8988T (cell line): ENCODE data around the gene OGDH.
"Not testable (repeated sequence)": the region's sequence is repeated elsewhere in the genome, so short reads cannot be mapped to it uniquely, and the experiment has no call there.

Experiments
- DNase-seq: peaks from one replicate; pipeline ENCODE4 v3.0.0; 2011

The OGDH gene

DNA sequence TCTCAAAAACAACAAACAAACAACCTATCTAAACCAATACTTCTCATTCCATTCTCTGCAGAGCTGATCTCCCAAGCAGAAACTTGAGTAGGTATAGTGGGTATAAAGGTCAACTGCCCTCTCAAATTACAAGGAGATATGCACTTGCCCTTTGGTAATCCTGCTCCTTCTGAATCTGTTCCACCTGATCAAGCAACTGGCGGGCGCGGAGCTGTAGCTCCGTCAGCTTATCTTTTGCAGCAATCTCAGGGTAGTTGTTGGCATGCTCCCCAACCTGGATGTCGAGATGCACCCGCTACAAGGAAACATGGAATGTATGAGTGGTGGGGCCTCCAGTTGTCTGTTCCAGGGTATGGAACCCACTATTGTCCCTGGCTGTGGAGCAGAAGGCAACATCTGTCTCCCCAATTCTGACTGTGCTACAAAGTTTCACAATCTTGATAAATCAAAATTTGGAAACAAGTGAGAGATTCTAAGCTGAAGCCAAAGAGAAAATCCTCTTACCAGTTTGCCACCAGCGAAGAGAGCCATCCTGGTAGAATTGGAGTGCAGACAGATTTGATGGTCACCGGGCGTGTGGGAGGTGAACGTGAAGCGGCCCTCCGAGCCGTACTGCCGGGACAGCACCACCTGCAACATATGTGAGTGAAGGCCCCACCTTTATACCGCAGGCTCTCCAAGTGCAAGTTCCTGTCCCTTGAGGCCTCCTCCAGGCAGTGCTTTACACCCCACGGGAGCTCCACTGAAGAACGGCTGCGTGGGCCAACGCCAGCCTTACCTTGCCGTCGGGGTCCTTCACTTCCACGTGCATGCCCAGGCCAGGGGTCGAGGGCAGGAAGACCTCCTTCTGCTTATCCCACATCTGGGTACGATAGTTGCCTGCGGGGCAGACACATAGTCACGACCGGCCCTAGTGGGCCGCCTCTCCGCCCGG lies 25.2 kb upstream of the OGDH start:
- DNase-seq, result no peak

DNA sequence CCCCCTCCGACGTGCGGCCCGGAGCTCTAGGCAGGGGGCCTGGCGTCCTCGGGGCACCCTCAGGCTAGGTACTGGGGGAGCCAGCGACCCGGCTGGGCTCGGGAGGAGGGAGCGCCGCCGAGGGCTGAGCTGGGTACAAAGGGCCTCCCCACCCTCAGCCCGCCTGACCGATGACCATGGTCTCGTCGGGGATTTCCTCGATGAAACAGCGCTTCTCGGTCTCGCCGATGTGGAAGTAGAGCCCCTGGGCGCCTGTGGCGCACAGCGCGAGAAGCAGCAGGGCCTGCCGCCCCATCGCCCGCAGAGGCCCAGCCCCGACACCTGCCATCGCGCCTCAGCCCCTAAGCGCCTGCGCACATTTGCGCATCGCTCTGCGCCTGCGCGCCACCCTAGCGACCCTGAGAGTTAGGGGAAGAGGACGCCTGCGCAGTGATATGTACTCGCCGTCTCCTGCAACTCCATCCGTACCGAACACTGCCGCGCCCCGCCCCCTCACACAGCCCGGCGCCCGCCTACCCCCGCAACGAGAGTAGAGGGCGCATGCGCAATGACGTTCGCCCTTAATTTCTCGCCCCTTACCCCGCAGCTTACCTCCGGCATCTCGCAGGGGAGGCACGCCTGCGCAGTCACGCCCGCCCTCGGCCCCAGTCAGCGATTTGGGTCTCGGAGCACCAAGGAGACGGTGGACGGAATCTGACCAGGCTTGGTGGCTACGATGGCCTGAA lies 24.4 kb upstream of the OGDH start, which contains the start of gene TMED4:
Gene TMED4 (minus strand): TSS at position 353 of the 725 bp plus-strand sequence. CDS start 25 bp downstream, at position 328.
- DNase-seq, result peak; percentile 93

DNA sequence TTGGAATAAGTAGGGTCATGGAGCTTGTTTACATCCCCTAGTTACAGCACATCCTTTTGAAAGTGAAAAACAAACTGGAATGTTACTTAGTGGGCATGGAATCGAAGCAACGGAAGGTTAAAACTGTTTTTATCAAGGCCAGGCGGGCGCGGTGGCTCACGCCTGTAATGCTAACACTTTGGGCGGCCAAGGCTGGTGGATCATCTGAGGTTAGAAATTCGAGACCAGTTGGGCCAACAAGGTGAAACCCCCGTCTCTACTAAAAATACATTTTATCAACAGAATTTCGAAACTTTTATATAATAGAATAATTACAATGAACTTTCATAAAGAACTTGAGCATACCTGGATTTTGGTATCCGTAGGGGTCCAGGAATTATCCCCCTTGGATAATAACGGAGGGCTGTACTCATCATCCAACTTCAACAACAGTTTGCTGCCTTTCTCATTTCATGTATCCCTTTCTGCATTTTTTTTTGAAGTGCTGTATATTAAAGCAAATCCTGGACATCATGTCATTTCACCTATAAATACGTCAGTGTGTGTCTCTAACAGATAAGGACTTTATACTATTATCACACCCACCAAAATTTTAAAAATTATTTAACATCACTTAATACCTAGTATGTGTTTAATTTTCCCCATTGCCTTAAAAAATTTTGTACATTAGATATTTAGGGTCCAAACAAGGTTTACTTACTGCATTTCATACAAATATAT lies 23.1 kb upstream of the OGDH start:
- DNase-seq, result no peak

DNA sequence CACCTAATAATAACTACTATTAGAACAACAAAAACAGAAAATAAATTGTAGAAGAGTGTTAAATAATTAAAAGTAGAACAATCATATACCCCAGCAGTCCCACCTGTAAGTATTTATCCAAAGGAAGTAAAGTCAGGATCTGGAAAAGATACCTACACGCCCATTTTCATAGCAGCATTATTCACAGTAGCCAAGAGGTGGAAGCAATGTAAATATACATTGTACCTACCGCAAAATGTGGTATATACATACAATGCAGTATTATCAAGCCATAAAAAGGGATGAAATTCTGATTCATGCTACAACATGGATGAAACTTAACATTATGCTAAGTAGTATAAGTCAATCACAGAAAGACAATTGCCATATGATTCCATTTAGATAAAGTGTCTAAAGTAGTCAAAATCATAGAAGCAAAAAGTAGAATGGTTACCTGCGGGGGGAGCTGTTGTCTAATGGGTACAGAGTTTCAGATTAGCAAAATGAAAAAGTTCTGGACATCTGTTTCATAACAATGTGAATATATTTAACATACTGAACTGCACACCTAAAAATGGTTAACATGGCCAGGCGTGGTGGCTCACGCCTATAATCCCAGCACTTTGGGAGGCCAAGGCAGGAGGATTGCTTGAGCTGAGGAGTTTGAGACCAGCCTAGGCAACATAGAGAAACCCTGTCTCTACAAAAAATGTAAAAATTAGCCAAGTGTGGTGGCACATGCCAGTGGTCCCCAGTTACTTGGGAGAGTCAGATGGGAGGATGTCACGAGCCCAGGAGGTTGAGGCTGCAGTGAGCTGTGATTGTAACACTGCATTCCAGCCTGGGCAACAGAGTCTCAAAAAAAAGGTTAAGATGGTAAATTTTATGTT lies 18.4 kb upstream of the OGDH start:
- no peak for DNase-seq

DNA sequence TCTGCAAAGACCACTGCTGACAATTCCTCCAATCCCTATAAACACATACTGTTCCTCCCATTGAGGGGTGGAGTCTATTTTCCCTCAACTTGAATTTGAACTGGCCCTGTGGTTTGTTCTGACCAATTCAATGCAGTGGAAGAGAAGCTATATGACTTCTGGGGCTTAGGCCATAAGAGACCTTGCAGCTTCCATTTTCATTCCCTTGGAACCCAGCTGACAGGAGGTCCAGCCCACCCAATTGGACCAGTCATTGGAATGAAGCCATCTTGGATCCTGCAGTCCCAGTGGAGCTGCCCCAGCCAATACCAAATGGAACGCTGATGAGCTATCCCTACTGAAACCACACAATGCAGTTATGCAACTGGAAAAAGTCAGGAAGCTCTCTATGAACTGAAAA lies 15.5 kb upstream of the OGDH start:
- no peak for DNase-seq

DNA sequence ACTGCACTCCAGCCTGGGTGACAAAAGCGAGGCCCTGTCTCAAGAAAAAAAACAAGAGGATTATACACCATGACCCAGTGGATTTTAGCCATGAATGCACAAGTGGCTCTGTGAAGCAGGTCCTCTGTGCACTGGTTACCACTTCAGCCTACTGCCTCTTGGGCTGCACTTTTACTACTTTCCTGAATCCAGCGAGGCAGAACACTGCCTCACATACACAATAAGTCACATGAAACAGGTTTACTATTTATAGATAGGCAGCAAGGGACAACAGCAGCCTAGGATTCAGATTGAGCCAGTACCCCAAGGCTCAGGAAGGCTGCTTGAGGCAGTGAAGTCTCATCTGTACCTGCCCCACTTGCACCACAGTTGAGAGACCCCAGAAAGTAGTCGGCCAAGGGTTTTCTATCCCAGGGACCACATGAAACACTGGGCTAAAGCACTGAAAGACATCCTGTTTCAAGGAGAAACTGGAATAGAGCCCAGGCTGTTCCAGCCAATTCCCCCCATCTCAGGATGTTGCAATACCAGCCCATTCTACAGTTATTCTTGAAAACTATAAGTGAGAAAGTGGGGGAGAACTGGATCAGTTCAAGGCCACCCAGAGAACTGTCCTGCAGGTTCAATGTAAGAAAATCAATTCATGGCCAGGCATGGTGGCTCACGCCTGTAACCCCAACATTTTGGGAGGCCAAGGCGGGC lies 10.3 kb upstream of the OGDH start:
- no peak for DNase-seq

DNA sequence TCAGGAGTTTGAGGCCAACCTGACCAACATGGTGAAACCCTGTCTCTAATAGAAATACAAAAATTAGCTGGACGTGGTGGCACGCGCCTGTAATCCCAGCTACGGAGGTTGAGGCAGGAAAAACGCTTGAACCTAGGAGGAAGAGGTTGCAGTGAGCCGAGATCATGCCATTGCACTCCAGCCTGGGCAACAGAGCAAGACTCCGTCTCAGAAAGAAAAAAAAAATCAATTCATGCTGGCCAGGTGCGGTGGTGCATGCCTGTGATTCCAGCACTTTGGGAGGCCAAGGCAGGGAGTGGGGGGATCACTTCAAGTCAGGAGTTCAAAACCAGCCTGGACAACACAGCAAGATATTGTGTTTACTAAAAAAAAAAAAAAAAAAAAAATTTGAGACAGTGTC lies 9.2 kb upstream of the OGDH start:
- not testable (repeated sequence) for DNase-seq

DNA sequence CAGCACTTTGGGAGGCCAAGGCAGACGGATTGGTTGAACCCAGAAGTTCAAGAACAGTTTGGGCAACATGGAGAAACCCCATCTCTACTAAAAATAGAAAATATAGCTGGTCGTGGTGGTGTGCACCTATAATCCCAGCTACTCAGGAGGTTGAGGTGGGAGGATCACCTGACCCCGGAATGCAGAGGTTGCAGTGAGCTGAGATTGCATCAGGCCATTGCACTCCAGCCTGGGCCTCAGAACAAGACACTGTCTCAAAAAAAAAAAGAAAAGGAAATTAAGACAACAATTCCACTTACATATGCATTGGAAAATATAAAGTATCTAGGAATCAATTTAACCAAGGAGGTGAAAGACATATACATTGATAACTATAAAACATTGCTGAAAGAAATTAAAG lies 7.2 kb upstream of the OGDH start:
- DNase-seq, result no peak

DNA sequence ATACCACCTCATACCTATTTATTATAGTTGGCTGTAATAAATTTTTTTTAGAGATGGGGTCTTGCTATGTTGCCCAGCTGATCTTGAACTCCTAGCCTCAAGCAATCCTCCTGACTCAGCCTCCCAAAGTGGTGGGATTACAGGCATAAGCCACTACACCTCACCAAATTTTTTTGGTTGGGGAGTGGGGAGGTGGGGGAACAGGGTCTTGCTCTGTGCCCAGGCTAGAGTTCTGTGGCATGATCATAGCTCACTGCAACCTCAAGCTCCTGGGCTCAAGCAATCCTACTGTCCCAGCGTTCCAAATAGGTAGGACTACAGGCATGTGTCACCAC lies 3.9 kb upstream of the OGDH start:
- DNase-seq, result no peak

DNA sequence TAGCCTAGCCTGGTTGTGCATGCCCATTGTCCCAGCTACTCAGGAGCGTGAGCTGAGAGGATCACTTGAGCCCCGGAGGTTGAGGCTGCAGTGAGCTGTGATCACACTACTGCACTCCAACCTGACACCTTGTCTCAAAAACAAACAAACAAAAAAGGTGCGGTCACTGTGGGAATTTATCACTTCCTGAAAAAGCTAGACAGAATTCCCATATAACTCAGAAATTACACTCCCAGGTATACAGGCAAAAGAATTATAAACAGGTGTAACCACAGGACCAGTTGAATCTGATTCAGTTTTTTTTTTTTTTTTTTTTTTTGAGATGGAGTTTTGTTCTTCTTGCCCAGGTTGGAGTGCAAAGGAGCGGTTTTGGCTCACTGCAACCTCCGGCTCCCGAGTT lies 3.2 kb upstream of the OGDH start:
- no peak for DNase-seq

DNA sequence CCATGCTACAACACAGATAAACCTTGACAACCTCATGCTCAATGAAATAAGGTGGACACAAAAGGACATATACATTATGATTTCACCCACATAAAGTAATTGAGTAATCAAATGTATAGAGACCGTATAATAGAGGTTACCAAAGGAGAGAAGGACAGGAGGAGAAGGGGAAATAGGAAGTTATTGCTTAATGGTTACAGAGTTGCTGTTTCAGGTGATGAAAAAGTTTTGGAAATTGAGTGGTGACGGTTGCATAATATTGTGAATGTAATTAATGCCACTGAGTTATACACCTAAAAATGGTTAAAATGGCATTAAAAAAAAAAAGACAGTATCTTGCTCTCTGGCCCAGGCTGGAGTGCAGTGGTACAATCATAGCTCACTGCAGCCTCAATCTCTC lies 1.5 kb upstream of the OGDH start:
- DNase-seq, result no peak

DNA sequence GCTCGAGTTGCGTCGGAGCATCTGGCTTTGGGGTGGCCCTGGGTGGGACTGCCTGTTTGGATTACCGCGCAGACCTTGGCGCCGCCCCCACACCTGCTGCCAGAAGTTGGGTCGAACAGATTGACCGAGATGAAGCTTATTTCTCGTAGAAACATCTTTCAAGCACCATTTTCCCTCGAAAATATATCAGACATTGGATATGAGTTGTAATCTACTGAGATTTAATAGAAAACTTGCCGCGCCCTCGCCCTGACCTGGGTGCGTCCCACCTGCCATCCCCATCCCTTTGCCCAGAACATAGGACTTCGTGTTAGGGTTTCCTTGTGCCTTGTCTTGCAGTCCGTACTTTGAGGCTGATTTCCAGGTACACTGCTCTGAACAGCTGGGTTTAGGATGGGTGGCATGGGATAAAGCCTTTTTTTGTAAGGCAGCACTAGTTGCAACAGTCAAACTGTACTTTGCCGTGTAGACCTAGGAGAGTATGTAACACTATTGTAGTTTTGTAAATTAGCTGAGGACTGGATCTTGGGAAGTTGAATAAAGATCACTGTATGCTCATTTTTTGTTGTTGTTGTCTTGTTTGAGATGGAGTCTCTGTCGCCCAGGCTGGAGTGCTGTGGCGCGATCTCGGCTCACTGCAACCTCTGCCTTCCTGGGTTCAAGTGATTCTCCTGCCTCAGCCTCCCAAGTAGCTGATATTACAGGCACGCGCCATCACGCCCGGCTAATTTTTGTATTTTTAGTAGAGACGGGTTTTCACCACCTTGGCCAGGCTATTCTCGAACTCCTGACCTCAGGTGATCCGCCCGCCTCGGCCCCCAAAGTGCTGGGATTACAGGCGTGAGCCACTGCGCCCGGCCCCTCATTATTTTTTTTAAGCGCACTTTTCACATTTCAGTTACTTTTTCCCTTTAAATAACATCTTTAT lies 978 bp downstream of the OGDH start:
- DNase-seq, result no peak

DNA sequence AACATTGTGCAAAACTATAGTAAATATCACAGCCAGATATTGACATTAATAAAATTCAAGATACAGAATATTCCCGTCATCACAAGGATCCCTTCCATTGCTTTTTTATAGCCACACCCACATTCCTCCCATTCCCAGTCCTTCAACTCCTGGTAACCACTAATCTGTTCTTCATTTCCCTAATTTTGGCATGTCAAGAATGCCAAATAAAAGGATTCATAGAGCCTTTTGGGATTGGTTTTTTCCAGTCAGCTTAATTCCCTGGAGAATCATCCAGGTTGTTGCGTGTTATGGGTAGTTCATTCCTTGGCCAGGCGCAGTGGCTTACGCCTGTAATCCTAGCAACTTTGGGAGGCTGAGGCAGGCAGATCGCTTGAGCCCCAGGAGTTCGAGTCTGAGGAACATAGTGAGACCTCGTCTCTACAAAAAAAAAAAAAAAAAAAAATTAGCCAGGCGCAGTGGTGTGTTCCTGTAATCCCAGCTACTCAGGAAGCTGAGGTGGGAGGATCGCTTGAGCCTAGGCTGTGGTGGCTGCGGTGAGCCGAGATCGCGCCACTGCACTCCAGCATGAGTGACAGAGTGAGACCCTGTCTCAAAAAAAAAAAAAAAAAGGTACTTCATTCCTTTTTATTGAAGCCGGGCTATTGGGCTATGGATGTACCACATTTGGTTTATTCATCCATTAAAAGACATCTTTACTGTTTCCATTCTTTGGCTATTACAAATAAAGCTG lies 2.7 kb downstream of the OGDH start:
- DNase-seq, result no peak

DNA sequence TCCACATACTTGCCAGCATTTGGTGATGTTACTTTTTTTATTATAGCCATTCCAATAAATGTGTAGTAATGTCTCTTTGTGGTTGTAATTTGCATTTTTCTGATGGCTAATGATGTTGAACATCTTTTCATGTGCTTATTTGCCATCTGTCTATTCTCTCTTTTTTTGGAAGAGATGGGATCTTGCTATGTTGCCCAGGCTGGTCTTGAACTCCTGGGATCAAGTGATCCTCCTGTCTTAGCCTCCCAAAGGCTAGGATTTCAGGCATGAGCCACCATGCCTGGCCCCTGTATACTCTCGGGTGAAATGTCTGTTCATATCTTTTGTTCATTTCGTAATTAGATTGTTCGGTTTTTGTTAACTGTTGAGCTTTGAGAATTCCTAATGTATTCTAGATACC lies 3.4 kb downstream of the OGDH start:
- no peak for DNase-seq

DNA sequence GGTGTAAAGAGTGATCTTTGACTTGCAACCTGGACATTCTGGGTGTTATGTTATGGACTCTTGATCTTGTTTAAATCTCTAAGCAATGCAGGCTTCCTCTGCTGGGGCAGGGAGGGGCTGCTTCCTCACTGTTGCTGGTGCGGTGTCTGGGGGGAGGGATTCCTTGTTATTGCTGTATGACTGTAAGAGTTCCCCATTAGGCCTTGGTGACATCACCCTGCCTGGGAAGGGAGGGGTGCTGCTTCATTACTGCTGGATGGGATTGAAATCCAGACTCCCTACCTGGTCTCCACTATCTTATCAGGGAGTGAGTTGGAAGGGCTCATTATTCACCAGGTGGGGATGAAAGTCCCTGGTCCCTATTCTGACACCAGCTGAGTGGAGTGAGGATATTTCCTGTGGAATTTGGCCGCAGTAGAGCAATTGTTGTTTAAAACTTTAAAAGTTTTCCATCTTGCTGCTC lies 8.8 kb downstream of the OGDH start:
- no peak for DNase-seq

DNA sequence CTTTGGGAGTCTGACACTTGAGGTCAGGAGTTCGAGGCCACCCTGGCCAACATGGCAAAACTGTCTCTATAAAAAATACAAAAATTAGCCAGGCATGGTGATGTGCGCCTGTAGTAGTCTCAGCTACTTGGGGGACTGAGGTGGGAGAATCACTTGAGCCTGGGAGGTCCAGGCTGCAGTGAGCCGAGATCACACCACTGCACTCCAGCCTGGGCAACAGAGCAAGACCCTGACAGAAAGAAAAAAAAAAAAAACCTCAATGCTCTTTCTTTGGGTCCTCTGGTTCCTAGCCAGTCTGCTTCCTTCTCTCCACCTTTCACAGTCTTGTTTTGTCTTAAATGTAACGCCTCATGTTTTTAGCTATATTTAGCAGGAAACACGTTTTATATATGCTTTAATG lies 9.4 kb downstream of the OGDH start:
- DNase-seq, result no peak

DNA sequence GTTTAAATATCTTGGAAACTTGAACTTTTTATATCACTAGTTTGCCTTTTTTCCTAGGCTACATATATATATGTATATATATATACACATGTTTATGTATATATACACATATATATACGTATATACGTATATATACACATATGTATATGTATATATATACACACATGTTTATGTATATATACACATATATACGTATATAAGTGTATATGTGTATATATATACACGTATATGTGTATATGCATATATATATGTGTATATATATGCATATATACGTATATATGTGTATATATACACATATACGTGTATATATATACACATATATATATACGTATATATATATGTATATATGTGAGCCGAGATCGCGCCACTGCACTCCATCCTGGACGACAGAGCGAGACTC lies 10.1 kb downstream of the OGDH start:
- no peak for DNase-seq

DNA sequence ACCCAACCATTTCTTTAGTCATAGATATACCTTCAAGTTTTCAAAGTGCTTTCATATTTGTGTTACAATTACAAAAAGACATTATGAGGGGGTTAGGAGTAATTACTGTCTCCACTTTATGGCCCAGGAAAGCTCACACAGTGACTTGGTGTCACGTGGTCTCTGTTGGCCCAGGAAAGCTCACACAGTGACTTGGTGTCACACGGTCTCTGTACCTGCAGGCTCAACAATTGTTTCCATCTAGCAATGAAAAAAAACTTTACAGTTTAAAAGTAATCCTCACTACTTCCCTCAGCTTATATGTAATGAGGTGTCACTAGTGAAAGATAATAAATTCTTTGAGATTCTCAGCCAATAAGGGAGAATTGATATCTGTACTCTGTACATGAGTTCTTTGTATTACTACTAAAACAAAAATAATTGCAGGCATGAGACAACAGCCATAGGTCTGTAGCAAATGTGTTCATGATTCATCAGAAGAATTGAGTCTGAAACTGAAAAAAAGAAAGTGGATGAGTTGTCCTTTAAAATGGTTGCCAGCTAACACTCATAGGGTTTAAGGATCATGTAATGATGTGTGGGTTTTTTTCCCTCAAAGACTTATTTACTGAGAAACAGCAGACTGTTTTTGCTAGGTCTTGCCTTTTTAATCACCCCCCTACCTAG lies 10.9 kb downstream of the OGDH start:
- DNase-seq, result no peak

DNA sequence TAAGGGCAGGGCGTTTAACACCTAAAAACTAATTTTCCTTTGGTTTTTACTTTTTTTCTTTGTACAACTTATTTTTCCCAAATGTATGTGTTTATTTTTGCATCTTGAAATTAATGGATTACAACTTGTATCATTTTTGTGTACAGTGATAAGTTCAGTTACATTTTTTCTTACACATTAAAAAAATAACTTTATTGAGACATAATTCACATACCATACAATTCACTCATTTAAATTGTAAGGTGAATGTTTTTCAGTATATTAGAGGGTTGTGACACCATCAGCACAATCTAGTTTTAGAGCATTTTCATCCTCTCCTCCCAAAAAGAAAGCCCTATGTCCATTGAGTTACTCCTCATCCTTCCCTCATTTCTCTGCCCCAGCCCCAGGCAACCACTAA lies 11.6 kb downstream of the OGDH start:
- DNase-seq, result no peak
